DMS 273 (cell line): ENCODE measurements around the gene PHYHIPL.

ENCODE experiments used
- DNase-seq: peaks from one replicate; lab custom pipeline; 2025; ENCODE audit not compliant: unreplicated experiment; lab: John Stamatoyannopoulos, UW

PHYHIPL gene

GRCh38 chr10:59289853-59290252, 113.4 kb downstream of the PHYHIPL start:
- DNase-seq: no peak

GRCh38 chr10:59290448-59290847, 114.0 kb downstream of the PHYHIPL start:
- DNase-seq: no peak
